ENCODE data around the gene CSTPP1. TPM values are rescaled to one million over a fixed set of nuclear protein-coding genes. Genes with fewer than 3 reads are reported as not detected.

CSTPP1 gene
- total and polyA plus RNA-seq, 2 of the 8 experiments (the other 6 are each of a cell fraction or from before 2014, with no cell fraction given), result 24.2 to 28.7 TPM

DNA sequence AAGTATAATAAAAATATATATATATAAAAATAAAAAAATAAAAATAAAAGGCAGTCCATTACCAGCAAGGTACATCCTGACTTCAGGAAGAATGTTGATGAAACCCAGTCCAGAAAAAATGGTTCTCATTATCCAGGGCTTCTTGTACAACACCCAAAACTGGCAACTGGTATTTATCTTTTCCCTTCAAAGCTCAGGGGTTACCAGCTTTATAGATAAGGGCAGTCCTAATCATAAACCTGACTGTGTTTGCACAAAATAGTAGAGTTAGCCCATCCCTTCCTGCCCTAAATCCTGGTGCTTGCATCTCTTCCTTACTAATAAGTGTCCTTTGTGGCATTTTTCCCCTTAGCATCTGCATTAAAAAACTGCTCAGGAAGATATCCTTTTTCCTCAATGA lies 97.5 kb downstream of the CSTPP1 start:
- H3K4ac ChIP-seq (replicated peaks; ENCODE audit: insufficient read length, low read depth, low read length), result no peak overlapping the region
- no peak overlapping the region for H3K18ac ChIP-seq (ENCODE audit: extremely low read depth, low read length)
- no peak overlapping the region for H2BK20ac ChIP-seq (ENCODE audit: low read length)
- no peaks in the 10 kb centered on the region for H3K23me2 ChIP-seq (ENCODE audit: low read depth, low read length)
- no peak overlapping the region for H3K4me2 ChIP-seq (ENCODE audit: insufficient read depth in 1 of 2, low read depth in 2 of 2, low read length in 2 of 2)
- H3K9me3 ChIP-seq (ENCODE audit: insufficient read depth in 2 of 2, low read depth in 1 of 2, low read length in 1 of 2), result no peaks in the 10 kb centered on the region
- no peaks in the 10 kb centered on the region for H3K79me1 ChIP-seq (ENCODE audit: low read depth, low read length)
- no peaks in the 10 kb centered on the region for H3K36me3 ChIP-seq (ENCODE audit: control insufficient read depth in 2 of 4, insufficient read depth in 4 of 4, low read length in 3 of 4)
- H3K56ac ChIP-seq (replicated peaks; ENCODE audit: insufficient read length, low read depth, low read length), result no peak overlapping the region
- H2BK120ac ChIP-seq (replicated peaks; ENCODE audit: low read depth, low read length), result no peak overlapping the region
- H3K23ac ChIP-seq (ENCODE audit: insufficient read length), result no peak overlapping the region
- no peak overlapping the region for H2AK5ac ChIP-seq (ENCODE audit: low read depth, low read length)
- H4K91ac ChIP-seq (replicated peaks; ENCODE audit: insufficient read length, low read length), result no peak overlapping the region
- no peak overlapping the region for H4K8ac ChIP-seq (ENCODE audit: extremely low read depth, insufficient read depth, low read length)
- POLR2A ChIA-PET (ENCODE audit: partially characterized antibody), result no interaction called here
- CTCF ChIA-PET (ENCODE audit: partially characterized antibody), result interaction anchor here (0.7 to 1.4 kb wide), 4 partner anchors 9 to 47 kb away, joined by 3 to 4 read pairs (median 4); no protein-coding TSS in a partner anchor
- no peak for FAIRE-seq
- H2BK15ac ChIP-seq (ENCODE audit: low read length), result no peak overlapping the region
- no peak overlapping the region for H3K4me3 ChIP-seq (ENCODE audit: extremely low read depth in 1 of 4, insufficient read depth in 2 of 4, low read depth in 3 of 4, low read length in 4 of 4)
- no peaks in the 10 kb centered on the region; a peak in 1 of 7 replicates for H3K4me1 ChIP-seq (replicated peaks in 1 of 4; ENCODE audit: control insufficient read depth in 3 of 4, insufficient read depth in 4 of 4, low read length in 3 of 4)
- no peak for DNase-seq (ENCODE audit: low read depth in 1 of 2, low spot score in 2 of 2)
- H3K27me3 ChIP-seq (replicated peaks in 1 of 4; ENCODE audit: control insufficient read depth in 3 of 4, extremely low read depth in 1 of 4, insufficient read depth in 3 of 4, low read length in 3 of 4), result no peaks in the 10 kb centered on the region
- H2BK5ac ChIP-seq (ENCODE audit: low read depth, low read length), result no peak overlapping the region
- H3K27ac ChIP-seq (ENCODE audit: low read depth, low read length), result no peak overlapping the region
- no peak overlapping the region for H3K9ac ChIP-seq (replicated peaks in 1 of 4; ENCODE audit: extremely low read depth in 1 of 4, low read depth in 3 of 4, low read length in 3 of 4)
- no peak overlapping the region for H2BK12ac ChIP-seq (ENCODE audit: low read depth, low read length)
- no peak overlapping the region for H4K5ac ChIP-seq (ENCODE audit: insufficient read length, low read depth, low read length)
- no peak overlapping the region for H3K14ac ChIP-seq (ENCODE audit: insufficient read length)
- no peaks in the 10 kb centered on the region for H4K20me1 ChIP-seq (replicated peaks in 1 of 2; ENCODE audit: control insufficient read depth in 1 of 2, insufficient read depth in 2 of 2, low read length in 2 of 2)
- no peaks in the 10 kb centered on the region for H3K79me2 ChIP-seq (ENCODE audit: control insufficient read depth in 1 of 2, insufficient read depth in 2 of 2, low read length in 2 of 2)
- TF ChIP-seq HDAC6 (IDR thresholded peaks at IDR 0.05; ENCODE audit: low read depth, low read length) (no peak), CTBP2 (IDR thresholded peaks at IDR 0.05; ENCODE audit: borderline replicate concordance, insufficient read depth, insufficient read length, low read length) (no peak), KDM4A (IDR thresholded peaks at IDR 0.05; ENCODE audit: low read depth, low read length, severe bottlenecking) (no peak), YY1 (IDR thresholded peaks at IDR 0.05; ENCODE audit: low read depth, low read length) (no peak), BACH1 (IDR thresholded peaks at IDR 0.05; ENCODE audit: low read length) (no peak), JUND (IDR thresholded peaks at IDR 0.05; ENCODE audit: low read length) (no peak), RXRA (IDR thresholded peaks at IDR 0.05; ENCODE audit: insufficient read depth, low read depth, low read length) (no peak), ASH2L (IDR thresholded peaks at IDR 0.05; ENCODE audit: low read length) (no peak), SP4 (IDR thresholded peaks at IDR 0.05; ENCODE audit: low read length) (no peak), EZH2 (IDR thresholded peaks at IDR 0.05; ENCODE audit: low read depth, low read length, severe bottlenecking) (no peak)
- TF ChIP-seq, protein P1, sequence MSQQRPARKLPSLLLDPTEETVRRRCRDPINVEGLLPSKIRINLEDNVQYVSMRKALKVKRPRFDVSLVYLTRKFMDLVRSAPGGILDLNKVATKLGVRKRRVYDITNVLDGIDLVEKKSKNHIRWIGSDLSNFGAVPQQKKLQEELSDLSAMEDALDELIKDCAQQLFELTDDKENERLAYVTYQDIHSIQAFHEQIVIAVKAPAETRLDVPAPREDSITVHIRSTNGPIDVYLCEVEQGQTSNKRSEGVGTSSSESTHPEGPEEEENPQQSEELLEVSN (IDR thresholded peaks at IDR 0.05), result no peak
- H2AFZ ChIP-seq (ENCODE audit: low read length), result no peak overlapping the region
